ENCODE results near the gene DHRS7. TPM values are rescaled to one million over a fixed set of nuclear protein-coding genes. Genes with fewer than 3 reads are reported as not detected.

The DHRS7 gene
- total RNA-seq, 1 donor from 2014 or later, result 36.8 TPM

- DNase-seq (ENCODE audit: low spot score), result no peak
- intact Hi-C loops (cut with DNase I), result no loop called here
Measured at GRCh38 chr14:60094306-60094897, 70.8 kb downstream of the DHRS7 start.

Other genes starting within 250 kb of the DHRS7 start
- 0.24 TPM for gene LRRC9, start 245.3 kb downstream of the DHRS7 start, total RNA-seq
- gene PCNX4, start 73.5 kb downstream of the DHRS7 start, total RNA-seq, result 44.2 TPM
- gene PPM1A, start 83.8 kb upstream of the DHRS7 start, total RNA-seq, result 88.5 TPM

All from cardiac septum (tissue), 1 donor.